ENCODE measurements around the gene ADGRD1.

The ADGRD1 gene

DNA sequence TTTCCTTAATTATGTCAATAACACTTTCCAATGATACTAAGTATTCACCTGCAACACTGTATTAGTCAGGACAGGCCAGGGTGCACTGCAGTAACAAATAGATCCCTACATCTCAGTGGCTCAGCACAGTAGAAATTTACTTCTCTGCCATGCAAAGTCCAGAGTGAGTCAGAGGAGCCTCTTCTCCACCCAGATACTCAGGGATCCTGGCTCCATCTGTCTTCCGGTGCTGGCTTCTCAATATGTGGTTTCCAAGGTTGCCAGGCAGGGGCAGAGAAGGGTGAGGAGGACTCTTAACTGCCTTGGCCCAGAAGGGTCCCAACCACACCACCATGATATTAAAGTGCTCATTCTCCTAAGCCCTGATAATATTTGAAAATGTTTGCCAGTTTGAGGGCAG lies 47.8 kb downstream of the ADGRD1 start:
- H3K36me3 ChIP-seq (ENCODE audit: insufficient read depth, low read length) = no peaks in the 10 kb centered on the region
- H2AFZ ChIP-seq (ENCODE audit: low read depth, low read length) = no peak overlapping the region
- H3K4me1 ChIP-seq (ENCODE audit: insufficient read depth, low read length) = peaks cover 7% of the 10 kb centered on the region

GRCh38 chr12:131002216-131002631 lies 48.5 kb downstream of the ADGRD1 start:
- Histone ChIP-seq H3K27me3 (ENCODE audit: insufficient read depth, low read length) (peaks cover 28% of the 10 kb centered on the region), H3K4me1 (ENCODE audit: insufficient read depth, low read length) (peaks cover 7% of the 10 kb centered on the region), H2AFZ (ENCODE audit: low read depth, low read length) (no peak overlapping the region), H3K9me3 (ENCODE audit: low read length) (peaks cover 2% of the 10 kb centered on the region), H3K4me3 (ENCODE audit: low read length) (no peak overlapping the region), H3K36me3 (ENCODE audit: insufficient read depth, low read length) (no peaks in the 10 kb centered on the region)

More for the DNA sequence above, 47.8 kb downstream of the ADGRD1 start:
- peaks cover 28% of the 10 kb centered on the region for H3K27me3 ChIP-seq (ENCODE audit: insufficient read depth, low read length)
- no peak overlapping the region for H3K4me3 ChIP-seq (ENCODE audit: low read length)
- H3K9me3 ChIP-seq (ENCODE audit: low read length) = peaks cover 2% of the 10 kb centered on the region

- H3K4me3 ChIP-seq (ENCODE audit: low read length) = no peak overlapping the region
- peaks cover 7% of the 10 kb centered on the region for H3K4me1 ChIP-seq (ENCODE audit: insufficient read depth, low read length)
- peaks cover 2% of the 10 kb centered on the region for H3K9me3 ChIP-seq (ENCODE audit: low read length)
- H2AFZ ChIP-seq (ENCODE audit: low read depth, low read length) = no peak overlapping the region
- peaks cover 37% of the 10 kb centered on the region for H3K27me3 ChIP-seq (ENCODE audit: insufficient read depth, low read length)
- no peaks in the 10 kb centered on the region for H3K36me3 ChIP-seq (ENCODE audit: insufficient read depth, low read length)
Observed at GRCh38 chr12:131003036-131003715, 49.5 kb downstream of the ADGRD1 start.

- H3K36me3 ChIP-seq (ENCODE audit: insufficient read depth, low read length) = no peaks in the 10 kb centered on the region
- H3K27me3 ChIP-seq (ENCODE audit: insufficient read depth, low read length) = peaks cover 41% of the 10 kb centered on the region
- H2AFZ ChIP-seq (ENCODE audit: low read depth, low read length) = no peak overlapping the region
- peaks cover under 1% of the 10 kb centered on the region for H3K9me3 ChIP-seq (ENCODE audit: low read length)
- peaks cover 7% of the 10 kb centered on the region for H3K4me1 ChIP-seq (ENCODE audit: insufficient read depth, low read length)
- H3K4me3 ChIP-seq (ENCODE audit: low read length) = no peak overlapping the region
Observed at GRCh38 chr12:131003716-131004045, 50.0 kb downstream of the ADGRD1 start.

GRCh38 chr12:131004166-131004565 lies 50.5 kb downstream of the ADGRD1 start:
- peaks cover 46% of the 10 kb centered on the region for H3K27me3 ChIP-seq (ENCODE audit: insufficient read depth, low read length)

GRCh38 chr12:131005161-131006035 lies 51.7 kb downstream of the ADGRD1 start:
- no peaks in the 10 kb centered on the region for H3K9me3 ChIP-seq (ENCODE audit: low read length)
- no peak overlapping the region for H3K4me3 ChIP-seq (ENCODE audit: low read length)
- peaks cover 46% of the 10 kb centered on the region for H3K27me3 ChIP-seq (ENCODE audit: insufficient read depth, low read length)

More at GRCh38 chr12:131004166-131004565, 50.5 kb downstream of the ADGRD1 start:
- no peak overlapping the region for H2AFZ ChIP-seq (ENCODE audit: low read depth, low read length)
- no peak overlapping the region for H3K4me3 ChIP-seq (ENCODE audit: low read length)
- H3K4me1 ChIP-seq (ENCODE audit: insufficient read depth, low read length) = peaks cover 7% of the 10 kb centered on the region
- H3K36me3 ChIP-seq (ENCODE audit: insufficient read depth, low read length) = no peaks in the 10 kb centered on the region
- H3K9me3 ChIP-seq (ENCODE audit: low read length) = no peaks in the 10 kb centered on the region

DNA sequence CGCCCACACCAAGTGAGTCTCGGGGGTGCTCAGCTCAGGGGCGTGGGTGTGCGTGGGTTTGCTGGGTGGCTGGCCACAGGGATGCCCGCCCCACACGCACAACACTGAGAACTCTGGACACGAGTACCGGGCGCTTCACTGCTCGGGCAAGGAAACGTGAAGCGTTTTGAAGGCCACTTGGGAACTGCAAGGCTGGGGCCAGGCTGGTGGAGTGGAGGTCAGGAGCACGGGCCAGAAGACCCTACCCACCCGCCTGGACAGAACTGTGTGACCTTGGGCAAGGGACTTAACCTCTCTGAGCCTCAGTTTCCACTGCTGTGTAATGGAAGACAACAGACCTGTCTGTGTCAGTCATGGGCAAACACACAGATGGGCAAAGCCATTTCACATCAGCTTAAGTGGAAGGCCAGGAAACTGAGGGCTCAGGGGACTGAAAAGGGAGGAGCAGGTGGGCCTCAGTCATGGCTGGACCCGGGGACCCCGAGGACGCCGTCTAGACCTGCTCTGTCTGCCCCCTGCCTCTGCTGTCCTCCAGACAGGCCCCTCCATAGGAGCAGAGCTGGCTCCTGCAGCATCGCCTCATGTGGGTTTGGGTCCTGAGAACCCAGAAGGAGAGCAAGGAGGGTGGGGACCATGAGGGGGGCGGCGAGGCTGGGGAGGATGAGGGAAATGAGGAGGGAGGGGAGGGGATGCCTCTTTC lies 52.5 kb downstream of the ADGRD1 start:
- peaks cover 46% of the 10 kb centered on the region for H3K27me3 ChIP-seq (ENCODE audit: insufficient read depth, low read length)
- H3K36me3 ChIP-seq (ENCODE audit: insufficient read depth, low read length) = no peaks in the 10 kb centered on the region
- peaks cover 7% of the 10 kb centered on the region for H3K4me1 ChIP-seq (ENCODE audit: insufficient read depth, low read length)
- H3K4me3 ChIP-seq (ENCODE audit: low read length) = no peak overlapping the region
- no peak overlapping the region for H2AFZ ChIP-seq (ENCODE audit: low read depth, low read length)
- no peaks in the 10 kb centered on the region for H3K9me3 ChIP-seq (ENCODE audit: low read length)

More at GRCh38 chr12:131005161-131006035, 51.7 kb downstream of the ADGRD1 start:
- Histone ChIP-seq H3K4me1 (ENCODE audit: insufficient read depth, low read length) (peaks cover 7% of the 10 kb centered on the region), H3K36me3 (ENCODE audit: insufficient read depth, low read length) (no peaks in the 10 kb centered on the region), H2AFZ (ENCODE audit: low read depth, low read length) (no peak overlapping the region)

- H3K9me3 ChIP-seq (ENCODE audit: low read length) = no peaks in the 10 kb centered on the region
- peaks cover 7% of the 10 kb centered on the region for H3K4me1 ChIP-seq (ENCODE audit: insufficient read depth, low read length)
- H2AFZ ChIP-seq (ENCODE audit: low read depth, low read length) = no peak overlapping the region
- H3K27me3 ChIP-seq (ENCODE audit: insufficient read depth, low read length) = peaks cover 44% of the 10 kb centered on the region
- H3K36me3 ChIP-seq (ENCODE audit: insufficient read depth, low read length) = no peaks in the 10 kb centered on the region
- no peak overlapping the region for H3K4me3 ChIP-seq (ENCODE audit: low read length)
Observed at GRCh38 chr12:131007031-131007739, 53.5 kb downstream of the ADGRD1 start.

DNA sequence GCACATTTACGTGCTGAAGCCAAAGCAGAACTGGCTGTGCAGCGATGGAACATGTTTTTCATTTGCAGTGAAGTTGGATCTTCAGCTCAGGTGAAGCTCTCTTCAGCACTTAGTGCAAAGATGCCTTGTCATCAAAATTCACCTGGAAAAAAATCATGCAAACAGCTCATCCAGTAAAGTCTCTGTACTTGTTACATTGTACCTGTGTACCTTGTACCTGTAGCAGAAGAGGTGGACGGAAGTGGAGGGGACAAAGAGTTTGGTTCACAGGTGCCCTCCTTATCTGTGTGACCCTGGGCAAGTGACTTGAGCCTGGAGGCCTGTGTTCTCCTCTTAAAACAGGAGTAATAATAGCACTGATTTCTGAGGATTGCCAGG lies 54.0 kb downstream of the ADGRD1 start:
- peaks cover 7% of the 10 kb centered on the region for H3K4me1 ChIP-seq (ENCODE audit: insufficient read depth, low read length)
- no peak overlapping the region for H2AFZ ChIP-seq (ENCODE audit: low read depth, low read length)
- no peaks in the 10 kb centered on the region for H3K36me3 ChIP-seq (ENCODE audit: insufficient read depth, low read length)
- no peaks in the 10 kb centered on the region for H3K9me3 ChIP-seq (ENCODE audit: low read length)
- H3K27me3 ChIP-seq (ENCODE audit: insufficient read depth, low read length) = peaks cover 40% of the 10 kb centered on the region
- no peak overlapping the region for H3K4me3 ChIP-seq (ENCODE audit: low read length)

- Histone ChIP-seq H3K4me1 (ENCODE audit: insufficient read depth, low read length) (peaks cover 6% of the 10 kb centered on the region), H3K36me3 (ENCODE audit: insufficient read depth, low read length) (no peaks in the 10 kb centered on the region), H2AFZ (ENCODE audit: low read depth, low read length) (no peak overlapping the region), H3K9me3 (ENCODE audit: low read length) (no peaks in the 10 kb centered on the region), H3K4me3 (ENCODE audit: low read length) (no peak overlapping the region), H3K27me3 (ENCODE audit: insufficient read depth, low read length) (peaks cover 34% of the 10 kb centered on the region)
Observed at GRCh38 chr12:131008131-131008912, 54.6 kb downstream of the ADGRD1 start.

DNA sequence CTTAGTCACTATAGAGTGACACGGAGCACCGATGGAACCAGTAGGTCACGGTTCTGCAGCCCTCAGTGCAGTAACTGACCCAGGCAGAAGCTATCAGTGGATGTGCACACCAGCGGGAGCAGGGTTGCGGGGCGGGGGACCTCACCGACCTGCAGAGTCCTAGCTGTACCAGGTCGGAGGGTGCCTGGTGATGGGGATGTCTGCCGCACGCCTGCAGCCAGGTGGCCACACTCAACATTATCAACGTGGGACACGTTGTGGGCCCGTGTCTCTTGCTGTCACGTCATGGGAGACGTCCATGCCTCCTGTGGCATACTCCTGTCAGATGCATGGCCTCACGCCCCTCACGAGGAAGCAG lies 55.2 kb downstream of the ADGRD1 start:
- H3K4me1 ChIP-seq (ENCODE audit: insufficient read depth, low read length) = peaks cover under 1% of the 10 kb centered on the region
- H3K27me3 ChIP-seq (ENCODE audit: insufficient read depth, low read length) = peaks cover 30% of the 10 kb centered on the region
- H3K36me3 ChIP-seq (ENCODE audit: insufficient read depth, low read length) = no peaks in the 10 kb centered on the region
- H2AFZ ChIP-seq (ENCODE audit: low read depth, low read length) = no peak overlapping the region
- H3K9me3 ChIP-seq (ENCODE audit: low read length) = no peaks in the 10 kb centered on the region
- no peak overlapping the region for H3K4me3 ChIP-seq (ENCODE audit: low read length)
